IPS-NIHi7 (cell line): Measurements from ENCODE around the gene UBE2B.
"Not testable (repeated sequence)": the region's sequence is repeated elsewhere in the genome, so short reads cannot be mapped to it uniquely, and the experiment has no call there.

ENCODE experiments used
- DNase-seq: peaks from one replicate; pipeline ENCODE4 v3.0.0; 2012; ENCODE audit warnings: mixed read lengths; ENCODE audit errors: extremely low spot score

The UBE2B gene

GRCh38 chr5:134398609-134399155, 27.3 kb downstream of the UBE2B start:
- no peak for DNase-seq

- DNase-seq = no peak
These were observed 32.6 kb downstream of the UBE2B start for GRCh38 chr5:134403951-134404350.

DNA sequence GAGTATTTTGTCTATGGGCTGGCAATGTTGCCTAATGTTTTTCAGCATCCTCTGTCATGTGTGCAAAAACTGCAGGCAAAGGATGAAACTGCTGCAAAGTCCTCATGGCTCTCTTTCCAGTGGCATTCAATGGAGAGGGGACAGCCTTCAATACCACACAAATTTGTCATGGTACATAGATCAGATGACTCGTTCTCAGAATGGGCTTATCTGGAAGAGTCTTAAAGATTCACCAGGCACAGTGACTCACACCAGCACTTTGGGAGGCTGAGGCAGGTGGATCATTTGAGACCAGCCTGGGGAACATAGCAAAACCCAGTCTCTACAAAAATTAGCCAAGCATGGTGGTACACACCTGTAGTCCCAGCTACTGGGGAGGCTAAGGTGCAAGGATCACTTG, 35.0 kb downstream of the UBE2B start:
- DNase-seq = no peak

GRCh38 chr5:134409321-134409720, 38.0 kb downstream of the UBE2B start:
- no peak for DNase-seq

DNA sequence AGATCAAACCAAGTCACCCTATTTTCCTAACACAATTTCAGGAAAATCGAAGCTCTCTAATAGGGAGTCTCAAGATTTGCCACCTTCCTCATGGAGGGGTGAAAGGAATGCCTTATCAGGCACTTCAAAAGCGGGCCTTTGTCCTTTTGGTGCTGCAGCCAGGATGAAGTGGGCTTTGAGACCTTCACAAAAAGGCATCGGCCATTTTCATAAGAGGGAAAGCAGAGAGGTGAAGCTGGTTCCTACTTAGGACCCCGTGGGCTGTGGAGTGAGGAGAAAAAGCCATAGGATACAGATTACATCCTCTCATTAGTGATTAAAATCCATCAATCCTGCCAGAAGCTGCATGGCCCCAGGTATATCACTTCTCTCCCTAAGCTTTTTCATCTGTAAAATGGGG, 39.5 kb downstream of the UBE2B start:
- no peak for DNase-seq

DNA sequence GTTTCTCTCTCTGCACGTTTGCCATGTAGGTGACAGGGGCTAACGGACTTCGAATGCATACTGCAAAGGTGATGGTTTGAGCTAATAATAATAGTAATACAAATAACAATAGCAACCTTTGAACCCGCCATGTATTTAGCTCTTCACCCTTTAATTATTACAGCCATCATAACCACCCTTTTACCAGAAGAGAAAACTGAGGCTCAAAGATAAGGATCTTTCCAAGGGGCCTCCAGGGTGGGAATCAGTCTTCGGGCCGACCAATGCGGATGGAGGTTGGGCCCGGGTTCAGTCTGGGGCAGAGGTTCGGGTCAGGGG, 39.8 kb downstream of the UBE2B start:
- no peak for DNase-seq

GRCh38 chr5:134411546-134412266, 40.3 kb downstream of the UBE2B start, which contains the start of gene CDKN2AIPNL:
Gene CDKN2AIPNL, minus strand, starts transcription at chr5:134411881. Its CDS starts 27 bp downstream, at chr5:134411854.
- DNase-seq = peak; percentile 98

- no peak for DNase-seq
These were observed 41.7 kb downstream of the UBE2B start for GRCh38 chr5:134413046-134413445.

- no peak for DNase-seq
These were observed 46.3 kb downstream of the UBE2B start for GRCh38 chr5:134417707-134418106.

- no peak for DNase-seq
These were observed 47.6 kb downstream of the UBE2B start for GRCh38 chr5:134418958-134419357.

- no peak for DNase-seq
These were observed 49.0 kb downstream of the UBE2B start for GRCh38 chr5:134420343-134420742.

DNA sequence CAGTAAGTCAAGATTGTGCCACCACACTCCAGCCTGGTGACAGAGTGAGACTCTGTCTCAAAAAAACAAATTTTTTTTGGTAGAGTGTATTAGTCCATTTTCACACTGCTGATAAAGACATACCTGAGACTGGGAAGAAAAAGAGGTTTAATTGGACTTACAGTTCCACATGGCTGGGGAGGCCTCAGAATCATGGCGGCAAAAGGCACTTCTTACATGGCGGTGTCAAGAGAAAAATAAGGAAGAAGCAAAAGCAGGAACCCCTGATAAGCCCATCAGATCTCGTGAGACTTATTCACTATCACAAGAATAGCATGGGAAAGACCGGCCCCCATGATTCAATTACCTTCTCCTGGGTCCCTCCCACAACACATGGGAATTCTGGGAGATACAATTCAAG, 49.7 kb downstream of the UBE2B start:
- DNase-seq = not testable (repeated sequence)

DNA sequence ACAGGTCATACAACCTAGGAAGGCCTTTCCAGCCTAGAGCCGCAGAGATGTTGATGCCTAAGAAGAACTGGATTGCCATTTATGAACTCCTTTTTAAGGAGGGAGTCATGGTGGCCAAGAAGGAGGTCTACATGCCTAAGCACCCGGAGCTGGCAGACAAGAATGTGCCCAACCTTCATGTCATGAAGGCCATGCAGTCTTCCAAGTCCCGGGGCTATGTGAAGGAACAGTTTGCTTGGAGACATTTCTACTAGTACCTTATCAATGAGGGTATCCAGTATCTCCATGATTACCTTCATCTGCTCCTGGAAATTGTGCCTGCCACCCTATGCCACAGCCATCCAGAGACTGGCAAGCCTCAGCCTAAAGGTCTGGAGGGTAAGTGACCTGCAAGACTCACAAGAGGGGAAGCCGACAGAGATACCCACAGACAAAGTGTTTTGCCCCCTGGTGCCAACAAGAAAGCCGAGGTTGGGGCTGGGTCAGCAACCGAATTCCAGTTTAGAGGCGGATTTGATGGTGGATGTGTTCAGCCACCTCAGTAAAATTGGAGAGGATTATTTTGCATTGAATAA, 51.5 kb downstream of the UBE2B start:
- DNase-seq = no peak

DNA sequence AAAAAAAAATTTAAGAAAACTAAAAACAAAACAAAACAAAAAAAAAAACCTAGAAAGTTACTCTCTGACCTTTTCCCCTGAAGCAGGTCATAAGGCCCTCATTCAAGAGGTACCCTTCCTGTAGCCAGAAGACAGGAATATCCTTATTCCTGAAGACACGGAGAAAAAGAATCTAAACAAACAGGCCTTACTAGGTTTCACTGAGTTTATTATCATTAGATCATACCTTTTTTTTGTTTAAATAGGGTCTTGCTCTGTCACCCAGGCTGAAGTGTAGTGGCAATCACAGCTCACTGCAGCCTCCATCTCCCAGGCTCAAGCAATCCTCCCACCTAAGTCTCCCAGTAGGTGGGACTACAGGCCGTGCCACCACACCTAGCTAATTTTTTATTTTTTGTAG, 52.0 kb downstream of the UBE2B start:
- no peak for DNase-seq

- no peak for DNase-seq
These were observed 55.0 kb downstream of the UBE2B start for GRCh38 chr5:134426361-134426760.

DNA sequence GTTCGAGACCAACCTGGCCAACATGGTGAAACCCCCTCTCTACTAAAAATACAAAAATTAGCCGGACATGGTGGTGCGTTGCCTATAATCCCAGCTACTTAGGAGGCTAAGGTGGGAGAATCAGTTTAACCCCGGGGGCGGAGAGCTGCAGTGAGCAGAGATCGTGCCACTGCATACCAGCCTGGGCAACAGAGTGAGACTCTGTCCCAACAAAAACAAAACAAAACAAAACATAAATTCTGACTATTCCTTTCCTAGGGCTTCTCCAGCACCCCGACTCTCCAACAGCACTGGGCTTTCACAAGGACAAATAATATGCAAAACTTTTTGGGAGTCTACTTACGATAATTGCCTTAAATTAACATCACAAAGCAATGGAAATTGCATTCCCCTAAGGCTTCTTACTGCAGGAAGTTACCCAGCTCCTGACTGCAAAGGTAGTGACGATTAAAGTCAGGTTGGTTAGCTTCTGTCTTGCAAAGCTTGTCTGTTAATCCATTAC, 56.2 kb downstream of the UBE2B start:
- peak; percentile 57 for DNase-seq

- peak; percentile 54 for DNase-seq
These were observed 58.7 kb downstream of the UBE2B start for GRCh38 chr5:134430001-134430569.

DNA sequence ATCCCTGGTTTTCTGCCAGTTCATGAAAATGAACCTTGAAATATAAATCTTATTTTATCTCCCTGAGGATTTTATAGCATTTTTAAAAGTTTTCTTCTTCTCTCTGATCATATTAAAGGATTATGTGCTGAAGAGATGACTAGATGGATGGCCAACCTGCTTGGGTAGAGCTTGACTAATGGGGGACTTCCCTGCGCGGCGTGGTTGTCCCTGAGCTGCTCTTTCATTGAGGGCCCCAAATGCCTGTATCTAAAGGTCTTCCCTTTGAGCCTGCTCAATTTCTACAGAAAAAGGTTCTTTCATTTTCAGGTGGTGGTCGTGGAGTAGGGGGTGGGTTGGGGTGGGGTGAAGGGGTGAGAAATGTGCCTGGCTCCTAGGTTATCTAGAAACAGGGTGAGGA, 60.8 kb downstream of the UBE2B start:
- DNase-seq = no peak

- no peak for DNase-seq
These were observed 61.4 kb downstream of the UBE2B start for GRCh38 chr5:134432677-134433359.

GRCh38 chr5:134435560-134435959, 64.2 kb downstream of the UBE2B start:
- no peak for DNase-seq

DNA sequence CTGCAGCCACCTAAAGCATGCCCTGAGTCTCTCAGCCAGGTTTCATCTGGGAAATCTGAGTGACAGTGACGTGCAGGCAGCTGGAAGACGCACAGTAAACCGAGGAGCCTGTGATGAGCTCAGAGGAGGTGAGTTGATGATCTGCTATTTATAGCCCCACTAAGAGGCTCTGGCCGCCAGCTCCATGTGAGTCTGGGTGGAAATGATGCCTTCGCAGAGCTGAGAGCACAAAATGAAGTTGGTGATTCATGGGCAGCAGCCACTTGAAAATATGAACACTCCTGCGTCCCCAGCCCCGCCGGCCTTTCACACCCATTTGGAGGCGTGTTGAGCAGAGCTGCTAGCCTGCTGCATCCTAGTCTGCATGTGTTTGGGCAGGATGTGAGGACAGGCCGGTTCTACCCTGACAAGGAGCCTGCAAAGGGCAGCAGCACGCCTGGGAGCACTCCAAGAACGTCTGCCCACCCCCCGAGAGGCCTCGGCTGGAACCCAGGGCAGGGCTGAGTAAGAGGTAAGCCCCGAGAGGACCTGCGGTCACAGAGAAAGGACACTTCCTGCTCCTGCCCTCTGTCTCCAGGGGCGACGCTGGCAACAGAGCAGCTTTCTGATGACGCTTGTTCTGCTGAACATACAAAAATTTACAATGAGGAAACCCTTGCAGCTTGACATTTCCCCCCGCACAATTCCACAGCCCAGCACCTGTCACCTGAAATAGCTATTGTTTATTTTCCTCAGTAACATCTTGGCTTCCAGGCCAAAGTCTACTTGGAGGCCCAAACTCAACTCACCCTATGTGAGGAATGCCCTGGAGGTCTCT, 65.4 kb downstream of the UBE2B start:
- no peak for DNase-seq
